Inflammatory macrophage treated with lipopolysaccharide for 4 hours (primary cell): ENCODE results near the gene DUSP16.
"Not testable (repeated sequence)": the region's sequence is repeated elsewhere in the genome, so short reads cannot be mapped to it uniquely, and the experiment has no call there.

Experiments used
- DNase-seq: peaks from one replicate; pipeline ENCODE4 v3.0.0-alpha.2; 2020

Gene DUSP16

DNA sequence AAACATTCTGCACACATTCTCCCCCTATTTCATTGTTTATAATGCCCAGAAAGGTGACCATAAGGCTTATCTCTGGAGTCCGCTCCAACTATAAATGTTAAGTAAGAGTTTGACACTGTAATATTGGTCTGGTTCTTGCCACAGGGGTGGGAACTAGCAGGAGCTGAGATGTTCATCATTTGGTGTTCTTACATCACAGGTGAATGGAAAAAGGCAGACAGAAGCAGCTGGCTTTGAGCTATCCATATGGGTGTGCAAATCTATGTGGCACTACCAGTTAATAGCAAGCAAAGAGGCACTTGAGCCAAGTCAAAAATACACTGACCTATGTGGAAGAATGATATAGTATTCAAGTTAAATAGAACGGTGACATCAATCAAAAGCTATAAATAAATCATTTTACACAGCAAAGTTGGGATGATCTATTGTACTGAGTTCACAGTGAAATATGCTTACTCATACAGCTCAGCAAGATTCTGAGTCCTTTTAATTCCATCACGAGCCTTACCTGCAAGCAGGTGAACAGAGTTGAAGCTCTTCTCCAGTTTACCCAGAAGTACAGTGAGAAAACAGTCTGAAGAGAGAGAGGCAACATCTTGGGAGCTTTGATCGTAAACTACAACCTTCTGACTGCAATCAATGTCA, 43.2 kb downstream of the DUSP16 start:
- DNase-seq: no peak

DNA sequence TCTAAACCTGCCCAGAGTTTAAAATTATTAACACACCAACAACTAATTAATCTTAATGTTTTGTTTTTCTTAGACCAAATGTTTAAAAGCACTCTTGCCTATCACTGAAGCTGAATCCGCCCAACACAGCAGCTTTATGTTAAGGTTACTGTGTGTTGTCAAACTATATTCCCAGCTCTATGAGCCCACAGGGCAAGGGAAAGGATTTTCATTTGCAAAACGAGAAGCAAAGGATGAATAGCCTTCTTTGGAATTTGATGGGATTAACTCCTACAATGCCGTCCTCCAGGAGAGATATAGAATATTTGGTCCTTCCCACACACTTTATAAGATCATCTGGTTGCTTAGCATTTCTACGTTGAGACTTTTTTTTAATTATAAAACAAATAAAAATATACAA, 43.7 kb downstream of the DUSP16 start:
- DNase-seq: no peak

DNA sequence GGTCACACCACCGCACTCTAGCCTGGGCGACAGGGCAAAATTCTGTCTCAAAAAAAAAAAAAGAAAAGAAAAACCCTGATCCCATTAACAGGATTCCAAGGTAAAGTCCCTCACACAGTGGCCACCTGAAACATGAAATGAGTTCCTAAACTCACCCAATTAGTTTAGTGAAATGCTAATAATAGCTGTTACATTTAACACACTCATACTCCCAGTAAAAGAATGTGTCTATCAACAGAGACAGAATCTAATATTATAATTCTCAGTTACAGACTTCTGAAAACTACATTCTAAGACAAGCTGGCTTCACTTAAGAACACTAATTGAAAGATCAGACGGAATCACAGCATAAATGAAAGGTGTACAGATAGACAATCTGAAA, 44.2 kb downstream of the DUSP16 start:
- DNase-seq: no peak

DNA sequence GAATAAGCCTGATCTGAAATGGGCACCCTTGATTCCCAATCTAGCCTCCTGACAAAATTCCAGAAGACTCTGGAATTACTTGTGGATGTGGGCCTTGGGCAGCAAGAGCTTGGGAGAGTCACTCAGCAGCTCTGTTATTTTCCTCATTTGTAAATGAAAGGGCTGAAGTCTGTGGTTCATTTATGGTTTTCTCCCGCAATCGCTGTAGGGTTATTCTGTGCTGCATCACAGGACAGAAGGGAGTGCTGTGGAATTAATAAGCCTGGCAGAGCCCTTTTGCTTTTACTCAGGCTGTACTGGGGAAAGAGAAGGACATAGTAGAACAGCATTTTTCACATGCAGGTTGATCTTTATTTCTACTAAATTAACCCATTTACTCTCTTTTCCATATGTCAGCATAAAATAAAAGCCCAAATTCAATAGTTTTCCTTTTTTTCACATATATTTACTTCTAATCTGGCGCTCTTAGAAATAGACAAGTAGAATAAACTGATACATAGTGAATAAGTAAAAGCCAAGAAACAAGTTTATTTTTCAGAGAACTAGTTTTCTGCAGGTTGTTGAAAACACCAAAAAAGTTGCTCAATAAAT, 49.2 kb downstream of the DUSP16 start:
- DNase-seq: no peak

DNA sequence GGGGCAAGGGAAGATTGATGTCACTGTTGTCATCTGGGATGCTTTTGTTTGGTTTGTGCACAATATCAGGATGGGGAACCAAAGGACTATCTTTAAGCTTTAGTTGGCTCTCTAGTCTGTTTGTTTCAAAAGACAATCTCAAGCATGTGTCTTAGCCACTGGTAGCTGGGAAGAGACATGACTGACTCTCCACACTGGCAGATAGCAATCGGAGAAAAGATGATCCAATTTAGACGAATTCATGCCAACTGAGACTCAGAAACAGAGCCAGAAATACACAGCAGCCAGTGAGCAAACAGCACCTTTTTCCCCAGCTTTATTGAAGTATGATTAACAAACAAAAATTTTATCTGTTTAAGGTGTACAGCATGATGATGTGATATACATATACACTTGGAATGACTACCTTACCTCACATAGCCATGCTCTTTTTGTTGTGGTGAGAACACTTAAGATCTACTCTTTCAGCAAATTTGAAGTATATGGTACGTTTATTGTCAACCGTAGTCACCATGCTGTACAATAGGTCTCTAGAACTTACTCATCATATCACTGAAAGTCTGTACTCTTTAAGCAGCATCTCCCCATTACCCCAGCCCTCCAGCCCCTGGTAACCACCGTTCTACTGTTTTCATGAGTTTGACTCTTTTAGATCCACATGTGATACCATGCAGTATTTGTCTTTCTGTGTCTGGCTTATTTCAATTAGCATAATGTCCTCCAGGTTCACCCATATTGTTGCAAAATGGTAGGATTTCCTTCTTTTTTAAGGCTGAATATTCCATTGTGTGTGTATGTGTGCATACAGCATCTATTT, 50.6 kb downstream of the DUSP16 start:
- DNase-seq: no peak

DNA sequence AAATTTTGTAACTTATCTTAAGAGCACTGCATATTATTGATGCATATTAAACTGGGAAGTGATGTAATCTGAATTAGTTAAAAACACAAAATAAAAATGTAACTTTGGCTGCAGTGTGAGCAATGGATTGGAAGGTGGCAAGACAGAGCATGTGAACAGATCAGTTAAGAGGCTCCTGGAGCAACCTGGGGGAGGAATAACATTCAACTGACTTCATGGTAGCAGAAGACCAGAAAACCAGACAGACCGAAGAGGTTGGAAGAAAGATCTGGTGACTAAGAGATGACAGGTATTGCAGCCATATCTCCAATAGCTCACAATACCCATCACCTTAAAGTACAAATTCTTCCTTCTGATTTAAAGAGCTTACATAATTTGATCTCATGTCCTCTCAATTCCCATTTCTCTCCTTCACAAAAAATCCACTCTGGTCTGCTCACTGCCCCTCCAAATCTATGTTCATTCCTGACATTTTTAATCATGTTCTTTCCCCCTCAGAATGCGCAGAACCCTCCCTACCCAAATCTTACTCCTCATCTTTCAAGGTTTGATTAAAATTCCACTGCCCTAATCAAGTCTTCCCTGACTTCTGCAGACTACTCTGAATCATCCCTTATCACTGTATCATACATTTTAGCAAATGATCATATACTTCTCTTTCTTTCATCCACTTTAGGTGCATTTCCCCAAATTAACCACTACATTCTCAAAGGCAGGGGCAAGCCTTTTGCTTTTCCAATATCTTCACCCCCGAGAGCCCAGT, 51.5 kb downstream of the DUSP16 start:
- no peak for DNase-seq

DNA sequence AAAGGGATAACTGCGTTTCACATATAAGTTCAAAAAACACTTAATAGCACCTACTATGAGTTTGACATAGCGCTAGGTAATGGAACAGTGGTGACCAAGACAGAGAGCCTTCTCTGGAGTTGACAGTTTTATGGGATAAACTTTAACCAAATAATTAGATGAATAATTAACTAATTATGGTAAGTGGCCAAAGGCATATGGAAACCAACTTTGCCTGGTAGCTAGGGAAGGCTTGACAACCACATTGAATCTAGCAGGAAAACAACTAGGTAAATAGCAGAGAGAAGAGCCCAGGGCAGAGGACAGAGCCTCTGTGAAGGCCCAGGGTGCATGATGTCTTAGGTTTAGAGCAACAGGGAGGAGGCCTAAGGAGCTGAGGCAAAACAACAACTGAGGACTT, 52.1 kb downstream of the DUSP16 start:
- no peak for DNase-seq

DNA sequence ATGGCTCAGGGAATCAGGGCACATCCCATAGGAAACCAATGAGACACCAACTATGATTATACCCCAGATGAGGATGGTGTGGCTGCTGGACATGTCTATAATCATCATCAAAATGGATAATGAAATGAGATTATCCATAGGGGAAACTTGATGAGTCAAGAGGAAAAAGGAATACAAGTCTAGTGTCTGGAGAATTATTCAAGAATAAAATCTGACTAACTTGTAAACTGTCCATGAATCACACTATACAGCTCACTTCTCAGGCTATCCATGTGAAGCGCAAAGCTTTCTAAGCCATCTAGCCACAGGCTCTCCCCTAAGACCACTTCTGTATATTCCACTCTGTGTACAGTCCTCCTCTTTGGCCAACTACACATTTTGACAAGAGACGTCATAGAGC, 52.5 kb downstream of the DUSP16 start:
- DNase-seq: peak; percentile 44

DNA sequence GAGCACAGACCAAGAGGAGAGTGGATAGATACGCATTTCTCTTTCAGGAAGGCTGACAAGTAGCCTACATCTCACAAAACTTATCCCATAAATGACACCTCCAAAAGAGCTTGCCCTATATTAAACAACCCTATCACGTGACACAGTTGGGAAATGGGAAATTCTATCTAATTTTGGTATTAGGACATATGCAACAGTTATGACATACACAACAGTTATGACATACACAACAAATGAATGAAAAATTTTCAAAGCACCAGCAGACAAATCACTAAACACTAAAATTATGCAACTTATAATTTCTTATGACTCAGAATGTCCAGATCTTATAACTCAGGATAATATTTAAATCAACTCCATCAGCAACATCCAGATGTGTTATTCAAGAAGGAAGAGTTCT, 54.1 kb downstream of the DUSP16 start:
- DNase-seq: peak; percentile 88

DNA sequence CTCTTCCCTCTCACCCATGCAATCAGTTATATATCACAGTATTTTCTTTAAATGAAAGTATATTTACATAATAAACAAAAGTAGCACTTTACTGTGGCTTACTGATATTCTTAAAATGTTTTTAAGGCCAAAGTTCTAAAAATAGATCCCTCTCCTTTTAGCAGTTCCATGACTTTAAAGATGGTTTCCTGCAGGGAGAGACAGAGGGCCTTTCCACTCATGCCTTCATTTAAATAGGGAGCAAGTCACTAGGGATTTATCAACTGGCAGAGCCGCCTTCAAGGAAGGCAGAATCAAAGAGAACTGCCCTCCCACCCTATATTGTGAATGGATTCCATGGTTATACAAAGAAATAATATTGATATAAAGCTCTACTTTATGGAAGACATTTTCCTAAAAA, 55.5 kb downstream of the DUSP16 start:
- no peak for DNase-seq

DNA sequence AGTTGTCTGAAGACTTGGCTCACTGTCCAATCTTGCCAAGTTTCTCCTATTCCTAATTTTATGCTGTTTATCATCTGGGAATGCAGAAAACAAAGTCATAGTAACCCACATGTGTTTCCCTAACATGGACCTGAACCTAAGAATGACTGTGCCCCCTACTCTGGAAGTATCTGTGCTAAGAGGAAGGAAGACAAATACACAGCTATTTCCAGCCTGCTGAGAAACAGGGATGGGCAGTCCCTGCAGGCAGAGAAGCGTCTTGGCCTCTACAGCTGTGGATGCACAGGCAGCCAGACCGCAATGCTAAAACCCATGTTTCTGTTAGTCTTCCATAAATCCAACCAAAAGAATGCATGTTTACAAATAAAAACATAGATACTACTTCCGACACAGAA, 56.2 kb downstream of the DUSP16 start:
- DNase-seq: no peak

DNA sequence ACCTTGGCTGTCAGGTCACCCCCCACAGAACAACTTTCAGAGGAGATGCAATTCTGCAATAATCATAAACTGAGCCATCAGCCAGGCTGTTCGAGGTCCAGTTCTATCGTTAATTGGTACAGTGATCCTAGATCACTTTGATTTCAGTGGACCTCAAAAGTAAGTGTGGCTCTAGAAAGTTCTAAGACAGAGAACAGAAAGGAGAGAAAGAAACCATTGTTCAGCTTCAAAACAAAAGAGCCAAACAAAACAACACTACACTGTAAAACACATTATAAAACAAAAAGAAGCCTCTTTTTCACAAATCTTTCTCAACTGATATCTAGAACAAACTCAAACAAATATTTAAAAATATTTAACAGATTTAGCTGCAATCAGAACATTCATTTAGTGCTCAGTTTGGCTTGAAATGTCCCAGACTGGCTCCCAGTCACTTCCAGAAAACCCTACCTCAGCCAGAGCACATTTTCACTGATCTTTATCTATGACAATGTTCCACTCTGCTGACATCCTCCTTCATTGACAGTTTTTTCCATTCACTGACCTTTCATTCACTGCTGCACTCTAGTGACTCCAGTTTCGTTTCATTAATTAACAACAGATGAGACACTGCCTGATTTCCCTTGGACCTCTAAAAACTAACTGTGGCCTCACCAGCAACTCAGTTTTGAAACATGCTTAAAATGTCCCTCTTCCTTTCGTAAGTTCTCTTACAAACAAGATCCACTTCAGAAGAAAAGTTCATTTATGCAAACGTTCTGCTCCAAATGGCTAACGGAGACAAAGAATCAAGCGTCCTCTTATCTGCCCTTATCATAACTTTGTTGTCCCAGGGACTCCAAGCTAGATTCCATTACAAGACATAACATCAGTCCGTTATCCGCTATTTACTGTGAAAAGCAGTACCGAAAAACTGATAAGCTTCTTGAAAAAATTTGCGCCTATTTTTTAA, 56.8 kb downstream of the DUSP16 start:
- peak; percentile 20 for DNase-seq

DNA sequence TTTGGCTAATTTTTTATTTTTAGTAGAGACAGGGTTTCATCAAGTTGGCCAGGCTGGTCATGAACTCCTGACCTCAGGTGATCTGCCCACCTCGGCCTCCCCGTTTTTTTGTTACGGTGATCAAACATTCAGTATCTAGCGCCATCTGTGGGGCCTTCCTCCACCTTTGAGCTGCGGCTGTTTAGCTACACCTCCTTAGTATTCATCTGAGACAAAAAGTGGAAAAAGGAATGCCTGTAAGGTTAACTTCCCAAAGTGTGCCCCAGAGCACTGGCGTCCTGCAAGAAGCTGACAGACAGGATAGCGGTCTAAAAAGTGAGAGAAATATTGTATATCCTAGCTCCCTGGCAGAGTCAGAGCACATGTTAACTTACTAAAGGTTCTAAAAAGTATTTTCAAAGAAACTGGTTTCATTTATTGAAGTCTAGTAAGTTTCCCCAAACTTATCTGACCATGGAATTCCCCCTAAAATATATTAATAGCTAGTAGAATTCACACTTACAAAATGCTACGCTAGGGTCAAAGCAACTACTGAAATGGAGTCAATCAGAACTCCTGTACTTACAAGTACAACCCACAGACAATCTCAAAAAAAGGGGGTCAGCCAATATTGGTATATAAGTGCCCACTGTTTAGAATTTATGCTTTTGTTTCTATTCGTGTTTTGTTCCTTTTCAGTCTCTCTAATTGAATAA, 59.1 kb downstream of the DUSP16 start:
- no peak for DNase-seq

DNA sequence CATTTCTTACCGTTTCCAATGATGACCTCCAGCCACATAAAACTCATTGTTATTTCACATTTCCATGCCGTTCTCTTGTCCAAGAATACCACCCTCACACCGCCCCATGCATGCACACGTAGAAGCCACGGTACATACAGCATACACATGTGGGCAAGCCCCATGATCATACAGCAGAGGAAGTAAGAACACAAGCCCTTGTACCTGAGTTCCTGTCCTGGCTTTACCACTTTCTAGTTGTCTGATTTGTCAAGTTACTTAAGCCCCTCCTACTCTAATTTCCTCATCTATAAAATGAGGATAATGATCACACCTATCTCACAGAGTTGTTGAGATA, 59.9 kb downstream of the DUSP16 start:
- no peak for DNase-seq

DNA sequence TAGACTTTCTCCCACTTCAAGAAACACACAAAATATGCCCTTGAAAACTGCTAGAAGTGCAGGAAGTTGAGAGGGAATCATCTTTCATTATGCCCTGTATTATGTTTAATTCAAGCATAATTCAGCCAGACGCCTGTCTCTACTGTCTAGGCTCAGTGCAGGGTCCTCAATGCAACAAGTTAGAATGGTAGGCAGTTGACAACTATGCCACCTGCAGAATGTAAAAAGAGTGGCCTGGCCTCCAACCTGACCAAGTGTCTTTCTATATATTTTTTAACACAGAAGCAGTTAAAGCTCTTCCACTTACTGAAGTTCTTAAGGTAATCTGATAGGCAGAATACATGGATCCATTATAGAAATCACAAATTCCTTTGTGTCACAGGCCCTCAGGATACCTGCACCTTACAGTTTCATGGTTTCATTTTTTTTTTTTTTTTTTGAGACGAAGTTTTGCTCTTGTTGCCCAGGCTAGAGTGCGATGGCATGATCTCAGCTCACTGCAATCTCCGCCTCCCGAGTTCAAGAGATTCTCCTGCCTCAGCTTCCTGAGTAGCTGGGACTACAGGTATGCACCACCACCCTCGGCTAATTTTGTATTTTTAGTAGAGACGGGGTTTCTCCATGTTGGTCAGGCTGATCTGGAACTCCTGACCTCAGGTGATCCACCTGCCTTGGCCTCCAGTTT, 60.4 kb downstream of the DUSP16 start:
- DNase-seq: not testable (repeated sequence)

DNA sequence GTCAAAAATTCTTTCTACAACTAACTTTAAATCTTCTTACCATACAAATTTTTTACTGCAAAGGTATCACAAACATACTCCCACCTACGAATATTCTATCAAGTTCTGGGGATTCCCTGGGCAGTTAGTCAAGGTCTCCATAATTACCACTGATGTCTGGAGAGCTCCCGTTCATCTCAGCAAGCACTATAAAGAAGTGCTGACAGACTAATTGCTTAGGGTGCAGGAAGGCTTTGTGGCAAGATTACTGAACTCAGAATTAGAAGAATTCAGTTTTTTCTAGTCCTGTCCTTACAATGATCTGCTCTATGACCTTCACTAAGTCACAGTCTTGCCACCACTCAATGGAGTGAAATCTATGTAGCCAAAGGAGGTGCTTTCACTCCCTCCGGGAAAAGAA, 61.5 kb downstream of the DUSP16 start:
- DNase-seq: no peak

DNA sequence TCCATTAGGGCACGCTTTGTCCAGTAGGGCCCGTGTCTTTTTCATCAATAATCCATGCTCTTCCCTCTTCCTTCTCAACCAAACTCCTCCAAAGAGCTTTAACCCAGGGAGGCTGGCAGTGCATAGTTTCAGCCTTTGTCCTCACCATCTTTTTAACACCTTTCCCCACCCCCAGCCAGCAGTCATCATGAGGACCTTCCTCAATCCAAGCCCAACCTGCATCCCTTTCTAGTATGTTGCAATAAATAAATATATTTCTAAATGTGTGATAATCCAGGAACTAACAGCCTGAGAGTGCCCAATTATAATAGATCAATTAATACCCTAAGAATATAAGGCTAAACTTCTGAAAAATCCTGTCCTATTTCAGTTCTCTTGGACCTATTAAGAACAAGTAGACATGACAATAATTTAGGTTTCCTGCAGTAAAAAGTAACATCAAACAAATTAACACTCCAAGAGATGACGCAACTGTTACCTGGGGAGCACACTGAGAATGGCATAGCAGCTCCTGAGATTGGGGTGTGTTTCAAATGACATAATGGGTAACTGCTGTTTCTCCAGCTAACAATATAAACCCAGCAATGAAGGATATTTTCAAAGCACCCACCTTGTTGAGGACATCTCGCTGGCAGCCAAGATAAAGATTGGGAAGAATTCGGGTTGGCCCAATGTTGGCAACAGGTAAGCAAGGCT, 62.6 kb downstream of the DUSP16 start:
- no peak for DNase-seq

DNA sequence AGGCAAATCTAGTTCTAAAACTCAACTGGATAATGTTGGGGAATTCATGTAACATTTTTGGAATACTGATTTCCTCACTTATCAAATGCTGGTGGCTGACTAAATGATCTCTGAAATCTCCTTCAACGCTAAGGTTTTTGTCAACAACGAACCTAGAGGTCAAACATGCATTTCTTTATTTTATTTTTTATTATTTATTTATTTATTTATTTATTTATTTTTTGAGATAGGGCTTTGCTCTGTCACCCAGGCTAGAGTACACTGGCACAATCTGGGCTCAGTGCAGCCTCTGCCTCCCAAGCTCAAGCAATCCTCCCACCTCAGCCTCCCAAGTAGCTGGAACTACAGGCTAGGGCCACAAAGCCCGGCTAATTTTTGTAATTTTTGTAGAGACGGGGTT, 64.5 kb downstream of the DUSP16 start:
- DNase-seq: no peak

DNA sequence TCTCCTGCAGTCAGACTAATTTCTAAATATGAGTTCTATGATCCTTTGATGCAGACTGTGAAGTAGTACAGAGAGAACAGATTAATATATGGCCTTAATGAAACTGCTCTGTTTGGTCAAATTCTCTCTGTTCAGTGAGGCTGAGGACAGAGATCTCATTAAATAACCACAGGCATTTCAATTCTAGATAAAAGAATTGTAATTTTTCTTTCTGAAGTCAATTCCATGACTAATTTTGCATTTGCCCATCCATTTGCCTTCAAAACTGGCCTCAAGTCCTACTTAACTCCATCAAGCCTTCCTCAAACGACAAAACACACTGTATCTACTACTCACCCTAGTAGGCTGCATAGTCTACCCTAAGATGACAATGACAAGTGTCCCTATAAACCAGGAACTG, 67.1 kb downstream of the DUSP16 start:
- DNase-seq: no peak

DNA sequence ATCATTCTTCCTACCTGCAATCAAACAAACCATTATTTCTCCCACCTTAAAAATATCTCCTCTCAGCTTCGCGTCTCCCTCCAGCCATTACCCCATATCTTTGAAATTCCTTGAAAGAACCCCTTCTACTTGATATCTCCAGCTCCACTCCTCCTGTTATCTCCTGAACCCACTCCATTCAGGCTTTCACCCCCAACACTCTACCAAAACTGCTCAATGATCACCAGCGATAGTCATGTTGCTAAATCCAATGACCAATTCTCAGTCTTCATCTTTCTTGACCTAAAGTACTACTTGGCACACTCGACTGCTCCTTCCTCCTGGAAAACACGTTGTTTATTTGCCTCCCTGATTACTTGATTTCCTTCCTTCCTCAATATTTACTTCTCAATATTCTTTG, 70.1 kb downstream of the DUSP16 start:
- DNase-seq: peak; percentile 28

DNA sequence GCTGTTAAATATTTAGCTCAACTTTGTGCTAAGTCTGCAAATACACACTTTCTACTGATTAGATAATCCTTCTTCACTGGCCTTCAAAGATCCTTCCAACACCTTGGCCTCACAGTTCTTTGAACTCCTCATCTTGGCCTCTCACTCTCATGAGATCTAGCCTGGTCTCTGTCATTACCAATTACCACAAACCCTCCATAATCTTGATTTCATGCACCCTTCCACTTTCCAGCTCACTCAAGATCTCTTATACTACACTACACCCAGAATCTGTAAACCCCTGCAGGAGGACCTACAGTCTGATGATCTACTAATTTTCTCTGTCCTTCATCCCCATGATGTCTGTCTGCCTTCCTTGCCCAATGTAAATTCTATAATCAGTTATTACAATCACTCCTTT, 71.1 kb downstream of the DUSP16 start:
- DNase-seq: no peak
